G401 (cell line): ENCODE results near the gene LAGE3. TPM values are rescaled to one million over a fixed set of nuclear protein-coding genes. Genes with fewer than 3 reads are reported as not detected.
"Not testable (repeated sequence)": the region's sequence is repeated elsewhere in the genome, so short reads cannot be mapped to it uniquely, and the experiment has no call there.

ENCODE experiments used
- DNase-seq: peaks from one replicate; pipeline ENCODE4 v3.0.0-alpha.2; 2015; ENCODE audit warnings: low spot score
- in situ Hi-C: cut with HindIII; loops from 2 replicates; pipeline ENCODE4 v1.10.0; 2016; ENCODE audit warnings: low sequenced_read_pairs, mixed read lengths
- total RNA-seq: library from RNA; depleted of rRNA; stranded (reverse); fragments of >200 nt; shearing (Covaris generic); gene quantifications from 2 replicates; pipeline ENCODE4 v1.2.3, GENCODE V29; 2014

LAGE3 gene
- total RNA-seq, 1 experiment from 2014 or later, result 79.9 TPM

DNA sequence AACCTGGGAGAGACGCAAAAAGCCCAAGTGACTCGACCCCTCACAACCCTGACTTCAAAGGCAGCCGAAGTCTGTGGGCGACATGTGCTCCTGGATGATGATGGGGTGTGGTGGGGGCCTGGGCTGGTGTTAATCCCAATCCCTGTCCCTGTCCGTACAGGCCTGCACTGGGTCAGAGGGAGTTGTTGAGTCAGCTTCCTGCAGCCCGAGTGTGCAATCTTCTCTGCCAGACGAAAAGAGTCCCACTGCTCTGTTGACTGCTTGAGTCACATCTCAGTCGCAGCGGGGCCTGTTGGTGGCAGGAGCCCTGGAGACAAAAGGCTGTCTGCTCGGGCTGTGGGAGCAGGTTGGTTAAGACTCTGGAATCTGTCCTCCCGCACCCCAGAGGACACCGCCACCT, 26.7 kb upstream of the LAGE3 start:
- in situ Hi-C loops, result no loop called here
- DNase-seq, result no peak

DNA sequence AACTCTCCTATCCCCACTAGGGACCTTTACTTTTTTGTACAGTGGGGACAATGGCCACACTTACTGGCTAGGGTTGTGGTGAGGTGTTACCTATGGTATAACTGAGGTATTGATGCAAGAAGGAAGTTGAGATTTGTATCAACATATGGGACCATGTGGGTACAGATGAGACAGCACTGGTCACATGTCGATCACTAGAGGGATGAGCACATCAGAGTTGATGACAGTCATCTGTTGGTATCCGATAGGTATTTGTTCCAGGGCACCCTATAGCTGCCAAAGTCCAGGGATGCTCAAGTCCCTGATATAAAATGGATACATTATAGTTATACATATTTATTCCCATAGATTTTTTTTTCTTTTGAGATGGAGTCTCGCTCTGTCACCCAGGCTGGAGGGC, 23.9 kb upstream of the LAGE3 start:
- no peak for DNase-seq
- in situ Hi-C loops, result no loop called here

DNA sequence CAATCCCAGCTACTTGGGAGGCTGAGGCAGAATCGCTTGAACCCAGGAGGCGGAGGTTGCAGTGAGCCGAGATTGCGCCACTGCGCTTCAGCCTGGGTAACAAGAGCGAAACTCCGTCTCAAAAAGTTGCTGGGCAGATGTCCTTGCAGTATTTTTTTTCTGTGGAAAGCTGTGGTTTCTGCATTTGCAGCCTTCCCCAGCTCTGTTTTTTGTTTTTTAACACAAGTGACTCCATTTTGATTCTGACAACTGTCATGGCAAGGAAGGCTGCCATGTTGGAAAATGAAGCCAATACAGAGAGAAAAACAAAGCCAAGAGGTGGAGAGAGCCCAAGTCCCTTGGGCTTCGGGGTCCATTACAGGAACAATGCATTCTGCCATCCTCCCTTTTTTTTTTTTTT, 23.0 kb upstream of the LAGE3 start:
- in situ Hi-C loops, result no loop called here

DNA sequence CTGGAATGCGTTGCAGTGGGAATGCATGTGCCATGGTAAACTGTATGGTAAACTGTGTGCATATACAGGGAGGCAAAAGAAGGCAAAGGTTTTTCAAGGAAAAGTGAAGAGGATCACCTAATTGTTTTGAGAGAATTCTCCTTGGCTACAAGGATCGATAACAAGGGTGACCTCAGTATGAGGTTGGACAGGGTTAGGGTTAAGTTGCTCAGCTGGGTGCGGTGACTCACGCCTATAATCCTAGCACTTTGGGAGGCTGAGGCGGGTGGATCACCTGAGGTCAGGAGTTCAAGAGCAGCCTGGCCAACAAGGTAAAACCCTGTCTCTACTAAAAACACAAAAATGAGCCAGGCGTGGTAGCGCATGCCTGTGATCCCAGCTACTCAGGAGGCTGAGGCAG, 22.3 kb upstream of the LAGE3 start:
- in situ Hi-C loops, DNase-seq: not testable (repeated sequence)

More for the DNA sequence above, 23.0 kb upstream of the LAGE3 start:
- DNase-seq, result no peak

DNA sequence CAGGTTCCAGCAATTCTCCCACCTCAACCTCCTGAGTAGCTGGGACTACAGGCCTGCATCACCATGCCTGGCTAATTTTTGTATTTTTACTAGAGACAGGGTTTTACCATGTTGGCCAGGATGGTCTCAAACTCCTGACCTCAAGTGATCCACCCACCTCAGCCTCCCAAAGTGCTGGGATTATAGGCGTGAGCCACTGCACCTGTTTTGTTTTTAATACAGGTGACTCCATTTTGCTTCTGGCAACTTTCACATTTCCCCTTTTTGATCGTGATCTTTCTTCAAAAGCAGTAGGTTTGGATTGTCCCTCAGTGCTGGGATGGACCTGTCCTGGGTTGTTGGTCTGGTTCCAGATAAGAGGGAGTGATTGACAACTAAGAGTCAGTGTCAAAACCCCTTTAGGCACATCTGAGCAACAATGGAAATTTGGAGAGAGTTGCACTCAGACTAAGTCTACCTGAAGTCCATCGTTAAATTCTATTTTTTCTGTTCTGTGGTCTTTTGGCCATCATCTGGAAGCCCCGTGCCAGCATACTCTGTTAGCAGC, 17.6 kb upstream of the LAGE3 start:
- DNase-seq, in situ Hi-C loops: not testable (repeated sequence)

DNA sequence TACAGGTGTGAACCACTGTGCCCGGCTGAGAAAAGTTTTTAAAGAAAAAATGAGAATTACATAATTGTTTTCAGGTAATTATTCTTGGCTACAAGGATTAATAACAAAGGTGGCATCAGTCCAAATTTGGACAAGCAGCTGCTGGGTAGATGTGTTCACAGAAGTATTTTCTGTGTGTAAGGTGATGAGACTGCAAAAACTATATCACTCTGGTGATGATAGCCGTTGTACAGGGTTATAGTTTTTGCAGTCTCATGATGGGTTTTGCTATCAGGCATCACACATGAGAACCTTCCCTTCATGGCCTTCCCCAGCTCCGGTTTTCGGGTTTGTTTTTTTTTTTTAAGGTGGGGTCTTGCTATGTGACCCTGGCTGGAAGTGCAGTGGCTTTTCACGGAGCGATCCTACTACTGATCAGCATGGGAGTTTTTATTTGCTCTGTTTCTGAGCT, 16.4 kb upstream of the LAGE3 start:
- in situ Hi-C loops, result no loop called here
- DNase-seq, result no peak

DNA sequence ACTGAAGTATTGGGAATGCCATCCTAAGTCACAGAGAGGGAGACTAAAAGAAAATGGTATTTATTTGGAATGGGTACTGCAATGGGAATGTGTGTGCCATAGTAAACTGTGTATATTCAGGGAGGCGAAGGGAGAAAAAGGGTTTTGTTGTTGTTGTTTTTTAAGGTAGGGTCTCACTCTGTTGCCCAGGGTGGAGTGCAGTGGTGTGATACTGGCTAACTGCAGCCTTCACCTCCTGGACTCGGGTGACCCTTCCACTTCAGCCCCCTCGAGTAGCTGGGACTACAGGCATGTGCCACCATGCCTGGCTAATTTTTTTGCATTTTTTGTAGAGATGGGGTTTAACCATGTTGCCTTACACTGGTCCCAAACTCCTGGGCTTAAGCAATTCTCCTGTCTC, 15.6 kb upstream of the LAGE3 start:
- no peak for DNase-seq

DNA sequence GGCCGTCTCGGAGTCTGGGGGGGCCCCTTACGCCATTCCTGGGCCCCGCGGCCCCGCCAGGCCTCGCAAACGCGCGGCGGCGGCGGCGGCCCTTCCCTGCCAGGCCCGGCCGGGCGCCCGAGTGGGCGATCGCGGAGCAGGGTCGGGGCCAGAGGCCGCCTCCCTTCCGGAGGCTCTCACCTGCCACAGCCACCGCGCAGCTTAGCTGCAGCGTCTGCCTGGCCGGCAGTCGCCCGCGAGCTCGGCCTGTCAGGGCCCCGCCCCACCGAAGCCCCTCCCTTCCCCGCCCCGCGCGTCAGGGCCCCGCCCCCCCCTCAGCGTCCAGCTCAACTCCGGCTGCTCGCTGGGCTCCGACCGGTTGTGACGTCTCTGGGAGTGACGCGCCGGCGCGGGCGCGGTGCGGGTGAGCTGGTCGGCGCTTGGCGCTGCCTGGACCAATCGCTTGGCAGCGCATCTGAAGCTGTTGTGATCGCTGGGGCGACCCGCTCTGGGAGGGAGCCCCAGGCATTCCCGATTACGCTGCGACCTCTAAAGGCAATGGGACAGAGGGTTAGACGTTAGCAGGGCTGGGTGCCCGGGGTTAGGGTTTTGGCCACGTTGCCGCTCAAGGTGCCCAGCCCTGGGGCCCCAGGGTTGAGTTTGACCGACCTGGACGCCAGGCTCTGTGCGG, 11.5 kb upstream of the LAGE3 start, which contains the start of gene SLC10A3:
Gene SLC10A3, minus strand, starts transcription at position 216 of the 670 bp plus-strand sequence. CDS start 1,689 bp downstream, outside the sequence.
- DNase-seq, result peak; percentile 91
- in situ Hi-C loops, result no loop called here

More for the DNA sequence above, 15.6 kb upstream of the LAGE3 start:
- in situ Hi-C loops, result no loop called here

DNA sequence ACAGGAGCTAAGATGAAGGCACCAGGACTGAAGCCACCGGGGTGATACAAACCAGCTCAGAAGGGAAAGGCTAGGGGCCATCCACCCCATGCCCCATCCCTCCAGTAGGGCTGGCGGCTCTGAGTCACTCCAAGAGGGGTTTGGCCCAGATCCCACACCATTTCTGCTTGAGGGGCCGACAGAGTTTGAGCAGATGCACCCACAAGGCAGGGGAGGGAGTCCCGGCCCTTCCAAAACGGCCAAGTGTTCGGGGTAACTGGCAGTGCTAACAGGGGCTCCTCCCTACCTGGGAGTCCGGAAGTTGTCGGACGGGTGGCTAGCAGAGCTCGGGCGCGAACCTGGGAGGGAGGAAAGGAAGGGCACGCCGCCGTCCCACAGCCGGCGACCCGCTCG, 10.9 kb upstream of the LAGE3 start:
- DNase-seq, result no peak
- in situ Hi-C loops, result no loop called here

DNA sequence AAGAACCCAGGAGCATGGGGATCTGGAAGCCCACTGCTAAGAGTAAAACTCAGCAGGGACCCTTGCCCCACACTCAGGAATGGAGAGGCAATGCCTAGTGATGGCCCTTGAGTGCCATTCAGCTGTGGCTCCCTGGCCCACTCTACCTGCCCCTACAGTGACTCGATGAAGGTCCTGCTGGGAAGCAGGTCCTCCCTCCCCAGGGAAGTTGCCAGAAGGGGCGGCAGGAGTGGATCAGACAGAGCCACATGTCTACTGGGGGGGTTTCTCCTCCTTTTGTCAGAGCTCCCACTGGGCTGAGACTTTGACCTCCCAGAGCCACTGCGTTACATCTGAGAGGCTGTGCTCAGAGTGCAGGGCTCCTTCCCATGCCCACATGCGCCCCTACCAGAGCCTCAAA, 10.1 kb upstream of the LAGE3 start:
- DNase-seq, result no peak
- in situ Hi-C loops, result no loop called here

DNA sequence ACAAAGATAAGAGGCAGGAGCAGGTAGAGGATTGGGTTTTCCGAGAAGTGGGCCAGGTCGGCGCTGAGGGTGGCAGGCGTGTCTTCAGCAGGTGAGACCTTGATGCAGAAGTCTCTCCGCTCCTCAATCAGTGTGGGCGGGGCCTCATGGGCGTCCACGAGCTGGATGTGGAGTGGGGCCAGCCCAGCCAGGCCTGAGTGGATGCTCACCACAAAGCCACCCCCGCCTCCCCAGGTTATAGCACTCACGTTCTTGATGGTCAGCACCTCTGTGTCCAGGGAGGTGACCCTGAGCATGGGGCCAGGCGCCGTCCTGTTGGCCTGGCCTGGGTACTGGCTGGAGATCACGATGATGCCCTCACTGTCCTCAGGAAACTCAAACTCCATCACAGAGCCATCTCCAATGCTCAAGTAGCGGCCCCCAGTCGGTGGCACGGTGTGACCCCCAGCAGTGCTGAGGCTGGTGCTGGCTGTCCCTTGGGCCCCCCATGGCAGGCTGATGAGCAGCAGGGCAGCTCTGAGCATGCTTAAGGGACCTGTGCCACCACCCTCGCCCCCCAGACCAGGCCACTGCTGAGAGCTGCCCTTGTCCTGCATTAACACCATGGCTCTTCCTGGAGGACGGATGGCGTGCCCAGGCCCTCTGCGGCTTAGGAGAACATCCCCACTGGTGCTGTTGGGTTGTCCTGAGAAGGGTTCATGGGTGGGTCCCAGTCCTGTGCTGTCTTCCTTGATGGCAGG, 9.4 kb upstream of the LAGE3 start:
- in situ Hi-C loops, result no loop called here
- no peak for DNase-seq

DNA sequence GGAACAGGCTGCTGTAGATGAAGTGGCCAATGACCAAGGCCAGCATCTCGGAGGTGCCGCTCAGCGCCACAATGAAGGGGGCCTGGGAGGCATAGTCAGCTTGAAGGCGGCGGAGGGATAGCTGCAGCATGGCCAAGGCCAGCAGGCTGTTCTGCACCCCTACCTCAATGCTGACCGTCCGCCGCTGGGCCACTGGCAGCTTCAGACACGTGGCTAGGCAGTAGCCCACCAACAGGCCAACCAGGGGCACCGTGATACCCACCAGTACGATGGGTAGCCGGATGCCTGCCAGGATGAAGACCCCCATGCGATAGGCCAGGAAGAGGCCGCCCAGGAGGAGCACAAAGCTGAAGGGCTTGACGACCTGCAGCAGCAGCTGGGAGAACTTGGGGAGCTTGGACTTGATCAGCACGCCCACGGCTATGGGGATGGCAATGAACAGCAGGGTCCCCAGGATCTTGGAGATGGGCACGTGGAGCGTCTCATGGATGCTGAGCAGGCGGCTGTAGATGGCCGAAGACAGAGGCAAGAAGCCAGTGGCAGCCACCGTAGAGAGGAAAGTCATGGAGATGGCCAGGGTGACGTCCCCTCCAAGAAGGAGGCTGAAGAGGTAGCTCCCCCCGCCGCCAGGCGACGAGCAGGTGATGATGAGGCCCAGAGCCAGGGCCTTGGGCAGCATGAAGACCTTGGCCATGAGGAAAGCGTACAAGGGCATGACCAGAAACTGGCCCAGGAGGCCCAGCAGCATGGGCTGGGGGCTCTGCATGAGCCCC, 8.6 kb upstream of the LAGE3 start:
- DNase-seq, result no peak
- in situ Hi-C loops, result no loop called here

DNA sequence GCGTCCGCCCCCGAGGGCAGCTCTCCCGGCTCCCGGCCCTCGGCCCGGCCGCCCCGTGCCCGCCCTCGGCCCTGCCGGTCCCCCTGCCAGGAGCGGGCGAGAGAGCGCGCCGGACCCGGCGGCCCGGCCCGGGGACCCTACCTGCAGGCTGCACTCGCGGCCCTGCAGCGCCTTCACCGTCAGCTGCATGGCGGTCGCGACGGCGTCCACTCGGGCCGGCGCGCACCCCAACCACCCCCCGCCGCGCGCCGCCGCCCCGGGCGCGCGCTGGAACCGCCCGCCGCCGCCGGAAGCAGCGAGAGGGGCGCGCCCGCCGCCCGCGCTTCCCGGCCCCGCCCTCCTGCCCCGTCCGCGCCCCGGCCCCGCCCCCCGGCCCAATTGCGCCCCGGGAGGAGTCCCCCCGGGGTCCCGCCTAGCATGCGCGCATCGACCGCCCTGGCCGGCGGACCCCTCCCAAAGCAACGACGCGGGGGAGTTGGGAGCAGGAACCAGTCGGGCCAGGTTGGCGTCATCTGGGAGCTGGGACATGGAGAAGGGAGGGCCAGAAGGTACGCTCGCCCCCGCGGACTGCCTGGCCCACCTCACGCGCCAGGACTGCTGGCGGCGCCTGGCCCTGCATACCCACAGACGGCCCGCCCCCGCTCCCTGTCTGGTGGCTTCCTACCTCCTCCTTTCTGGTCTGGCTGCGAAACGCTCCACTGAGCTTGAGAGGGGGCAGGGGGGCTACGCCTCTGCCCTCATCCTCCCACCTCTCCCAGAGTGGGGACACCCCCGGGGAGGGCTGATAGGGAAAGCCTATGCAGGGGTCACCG, 7.5 kb upstream of the LAGE3 start, which contains the start of gene UBL4A:
Gene UBL4A, minus strand, starts transcription at position 220 of the 812 bp plus-strand sequence. Its CDS starts 31 bp downstream, at position 189.
- in situ Hi-C loops, result no loop called here
- no peak for DNase-seq

DNA sequence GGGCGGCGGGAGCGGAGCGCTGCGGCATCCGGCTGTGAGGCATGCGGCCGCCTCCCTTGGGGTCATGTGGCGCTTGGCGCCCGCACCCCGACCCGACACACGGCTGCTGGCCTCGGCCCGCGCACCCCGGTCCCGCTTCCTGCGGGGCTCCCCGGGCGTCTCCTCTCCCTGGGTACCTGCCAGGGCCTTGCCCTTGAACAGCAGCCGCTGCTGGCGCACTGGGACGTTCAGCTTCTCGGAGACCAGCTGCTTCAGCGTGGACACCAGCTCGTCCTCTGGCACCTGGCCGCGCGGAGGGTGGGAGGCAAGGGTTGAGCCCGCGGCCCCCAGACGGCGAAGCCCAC, 6.9 kb upstream of the LAGE3 start:
- in situ Hi-C loops, result no loop called here
- no peak for DNase-seq

DNA sequence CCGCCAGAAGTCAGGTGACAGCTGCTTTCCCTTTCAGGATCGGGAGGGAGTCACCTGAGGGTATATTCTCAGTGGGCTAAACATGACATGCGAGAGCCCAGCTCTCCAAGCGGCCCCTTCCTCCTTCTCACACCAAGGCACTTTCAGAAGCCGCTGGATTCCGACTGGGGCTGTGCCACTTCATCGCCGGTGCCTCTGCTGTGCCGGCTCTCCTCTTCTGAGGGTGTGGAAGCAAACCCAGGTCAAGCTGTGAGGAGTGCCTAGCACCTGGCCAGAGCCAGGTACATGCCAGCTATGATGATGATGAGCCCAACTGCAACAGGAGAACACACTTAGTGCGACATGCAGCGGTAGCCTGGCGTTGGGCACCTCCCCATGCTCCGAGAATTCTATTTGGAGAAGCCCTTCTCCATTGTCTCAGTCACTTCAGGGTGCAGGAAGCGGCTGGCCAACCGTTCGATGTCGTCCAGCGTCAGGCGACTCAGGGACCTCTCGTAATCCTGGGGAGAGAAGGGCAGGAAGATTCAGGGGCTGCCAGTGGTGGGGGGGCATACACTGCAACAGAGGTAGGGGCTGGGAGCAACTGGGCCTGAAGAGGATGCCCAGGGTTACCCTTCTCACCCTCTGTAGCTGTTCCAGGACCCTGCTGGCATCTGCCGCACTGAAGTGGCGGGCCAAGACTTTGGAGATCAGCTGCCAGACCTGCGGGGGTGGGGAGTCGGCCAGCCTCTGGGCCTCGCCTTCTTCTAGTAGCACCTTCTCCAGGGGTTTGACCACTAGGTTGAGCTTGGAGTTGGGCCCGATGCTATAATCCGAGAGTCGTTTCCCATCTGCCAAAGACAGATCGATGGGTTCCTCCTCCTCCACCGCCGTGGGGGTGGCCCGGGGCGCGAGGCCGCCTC, 6.3 kb upstream of the LAGE3 start:
- no peak for DNase-seq

DNA sequence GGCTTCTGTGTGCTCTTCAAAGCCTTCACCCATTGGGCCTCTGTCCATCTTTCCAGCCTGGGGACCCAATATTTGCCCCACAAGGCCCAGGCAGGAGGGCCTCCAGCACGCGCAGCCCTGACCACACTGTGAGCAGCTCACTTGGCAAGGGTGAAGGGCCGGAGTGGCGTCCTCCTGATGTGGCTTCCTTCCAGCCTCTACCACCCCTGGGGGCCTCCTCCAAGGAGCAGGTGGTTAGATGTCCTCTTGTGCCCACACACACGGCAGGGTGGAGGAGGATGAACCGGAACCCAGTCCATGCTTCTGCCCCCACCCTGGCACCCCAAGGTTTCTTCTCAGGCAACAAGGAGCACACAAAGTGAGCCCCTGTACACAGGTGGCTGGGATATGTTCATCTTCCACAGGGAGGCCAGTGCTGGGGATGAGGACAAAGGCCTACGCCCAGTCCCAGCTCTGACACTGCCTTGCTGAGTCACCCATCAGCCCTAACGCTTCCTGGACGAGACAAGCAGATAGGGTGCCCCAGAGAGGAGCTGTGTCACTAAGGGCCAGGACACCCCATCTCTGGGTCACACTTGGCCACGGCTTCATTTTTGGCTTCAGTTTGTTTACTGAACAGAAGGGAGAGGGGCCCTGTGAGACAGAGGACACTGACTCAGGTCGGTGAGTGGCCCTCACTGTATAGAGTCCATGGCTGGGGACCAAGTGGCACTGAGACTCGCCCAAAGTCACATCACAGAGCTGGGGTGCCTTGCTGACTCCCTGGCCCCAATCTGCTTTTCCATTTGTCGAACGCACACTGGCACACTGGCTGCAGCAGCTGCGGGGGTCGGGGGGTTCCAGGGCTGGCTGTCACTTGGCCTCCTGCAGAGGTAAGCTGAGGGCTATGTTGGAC, 5.4 kb upstream of the LAGE3 start:
- DNase-seq, result no peak

More for the DNA sequence above, 6.3 kb upstream of the LAGE3 start:
- in situ Hi-C loops, result no loop called here

DNA sequence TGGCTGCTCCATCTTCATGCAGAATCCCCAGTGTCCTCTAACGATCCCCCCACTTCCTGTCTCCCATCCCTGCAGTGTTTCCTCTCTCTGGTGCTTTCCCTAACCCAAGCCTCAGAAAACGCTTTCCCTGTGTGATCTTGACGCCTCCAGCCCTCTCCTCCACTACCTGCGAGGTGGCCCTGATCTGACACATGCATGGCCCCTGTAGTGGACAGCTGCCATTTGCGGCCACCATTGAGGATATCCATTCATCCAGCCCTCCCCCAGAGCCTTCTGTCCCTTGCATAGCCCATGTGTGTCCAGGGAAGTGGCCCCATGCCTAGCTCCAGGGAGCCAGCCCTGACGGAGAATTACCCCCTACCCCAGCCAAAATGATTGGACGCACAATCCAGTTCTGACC, 4.2 kb upstream of the LAGE3 start:
- in situ Hi-C loops, result no loop called here
- no peak for DNase-seq

More for the DNA sequence above, 5.4 kb upstream of the LAGE3 start:
- in situ Hi-C loops, result no loop called here
